DMS53 treated with DMSO at 0.1 percent for 48 hours (cell line): ENCODE data around the gene HMCN1.

Experiments
- DNase-seq: peaks from one replicate; lab custom pipeline; 2025; ENCODE audit not compliant: unreplicated experiment; lab: John Stamatoyannopoulos, UW

HMCN1 gene

DNA sequence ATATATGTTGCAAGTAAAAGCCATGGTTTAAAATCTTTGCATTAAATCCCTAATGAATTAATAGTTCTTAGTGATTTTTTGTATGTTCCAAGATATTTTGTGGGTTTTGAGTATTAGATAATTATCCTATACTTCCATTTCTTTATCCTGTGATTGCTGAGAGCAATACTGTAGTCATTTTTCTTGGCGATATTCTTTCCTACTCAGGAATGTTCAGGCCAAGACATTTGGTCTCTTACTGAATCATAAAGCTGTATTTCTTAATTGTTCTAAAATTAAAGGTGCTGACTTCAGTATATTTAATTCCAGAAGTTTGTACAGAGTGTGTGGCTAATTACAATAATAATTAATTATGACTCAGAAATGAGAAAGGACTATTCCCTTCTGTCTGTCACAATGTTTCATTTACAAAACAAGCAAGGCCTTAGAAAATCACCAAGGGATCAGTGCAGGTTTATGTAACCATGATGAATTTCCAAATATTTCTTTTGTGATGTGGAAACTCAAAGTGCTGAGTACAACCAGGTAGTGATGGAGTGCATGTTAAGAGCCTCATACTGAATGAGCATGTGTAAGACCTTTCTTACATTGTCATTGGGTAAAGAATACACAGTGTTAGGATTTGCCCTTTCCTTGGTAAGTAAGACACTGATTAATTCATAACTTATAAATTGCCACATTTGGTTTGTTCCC lies 161.2 kb downstream of the HMCN1 start:
- no peak for DNase-seq

DNA sequence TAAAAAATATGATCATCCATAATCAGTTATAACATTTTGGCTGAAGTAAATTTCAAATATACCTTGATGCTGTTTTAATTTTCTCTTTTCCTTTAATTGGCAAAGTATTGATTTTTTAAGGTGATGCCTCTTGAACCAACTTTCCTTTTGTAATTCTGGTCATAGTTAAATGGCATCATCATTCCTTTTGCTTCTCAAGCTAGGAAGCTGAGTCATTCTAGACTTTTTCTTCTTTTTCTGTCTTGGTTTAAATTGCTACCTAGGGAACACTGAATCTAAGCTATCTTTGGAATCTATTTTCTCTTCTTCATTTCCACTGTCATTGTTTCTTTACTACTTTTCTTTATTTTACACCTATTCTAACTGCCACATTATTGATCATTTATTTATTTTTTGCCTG lies 162.7 kb downstream of the HMCN1 start:
- no peak for DNase-seq

DNA sequence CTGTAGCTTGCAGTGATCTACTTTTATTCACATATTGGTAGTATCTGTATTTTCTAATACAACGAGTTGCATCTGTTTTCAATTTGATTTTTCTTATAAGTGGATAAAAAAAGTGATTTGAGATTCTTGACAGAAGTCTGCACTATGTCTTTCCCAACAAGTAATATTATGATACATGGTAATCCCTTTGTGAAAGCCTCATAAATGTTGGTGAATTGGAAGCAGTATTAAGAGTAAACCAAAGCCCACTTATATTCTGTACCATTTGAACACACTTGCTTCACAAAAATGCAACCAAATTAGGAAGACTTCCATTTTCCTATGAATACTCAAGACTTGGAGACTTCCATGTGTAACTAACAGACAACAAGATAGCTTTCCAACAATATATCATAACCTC lies 172.0 kb downstream of the HMCN1 start:
- DNase-seq, result no peak

GRCh38 chr1:185907246-185907645 lies 173.1 kb downstream of the HMCN1 start:
- DNase-seq, result no peak

DNA sequence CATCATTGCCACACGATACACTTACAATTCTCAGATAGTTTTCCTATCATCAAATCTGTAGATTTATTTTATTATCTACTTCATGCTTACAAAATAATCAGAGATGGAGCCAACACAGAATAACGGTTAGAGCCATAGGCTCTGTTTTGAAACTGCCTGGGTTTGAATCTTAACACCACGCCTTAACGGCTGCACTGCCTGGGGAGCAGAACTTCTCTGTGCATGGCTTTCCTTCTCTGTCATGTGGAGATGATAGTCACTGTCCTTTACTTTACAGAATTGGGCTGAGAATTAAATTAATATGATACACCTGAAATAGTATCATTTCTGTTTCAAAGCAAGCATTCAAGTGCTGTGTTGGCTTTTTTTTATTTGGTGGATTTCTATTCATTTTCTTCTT lies 177.8 kb downstream of the HMCN1 start:
- DNase-seq, result no peak

DNA sequence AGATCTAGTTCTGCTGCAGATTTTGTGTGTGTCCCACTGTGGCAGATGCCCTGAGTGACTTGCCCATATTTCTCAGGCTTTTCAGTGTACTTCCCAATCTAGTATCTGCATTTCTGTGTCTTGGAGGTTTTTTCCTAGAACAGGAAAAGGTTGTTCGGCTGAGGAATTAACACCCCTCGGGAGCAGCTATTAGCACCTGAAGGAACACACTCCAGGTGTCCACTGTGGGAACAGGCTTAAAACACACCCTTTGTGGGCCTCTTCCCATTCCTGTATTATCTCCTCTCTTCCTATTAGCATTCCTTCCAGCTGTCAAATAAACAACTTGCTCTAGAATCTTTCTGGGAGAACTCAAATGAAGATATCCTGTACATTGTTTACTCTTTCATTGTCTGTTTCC lies 178.3 kb downstream of the HMCN1 start:
- no peak for DNase-seq

DNA sequence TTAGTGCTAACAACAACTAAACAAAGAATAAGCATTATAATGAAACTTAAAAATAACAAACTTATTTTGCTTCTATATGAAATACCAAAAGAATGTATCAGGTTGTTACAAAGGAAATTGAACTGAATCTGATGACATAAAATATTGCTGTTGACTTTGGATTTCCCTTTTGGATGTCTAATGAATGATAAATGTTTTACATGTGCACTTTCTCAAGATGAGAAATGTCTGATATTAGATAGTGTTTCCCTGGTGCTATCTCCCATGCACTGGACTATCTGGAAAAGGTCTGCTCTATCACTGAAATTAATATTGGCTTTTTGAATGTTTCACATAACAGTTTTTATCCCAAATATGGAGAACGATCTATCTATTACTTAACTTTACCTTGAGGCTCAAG lies 179.9 kb downstream of the HMCN1 start:
- DNase-seq, result no peak

- DNase-seq, result no peak
Measured at GRCh38 chr1:185916861-185917260, 182.7 kb downstream of the HMCN1 start.

- DNase-seq, result no peak
Measured at GRCh38 chr1:185917646-185918045, 183.5 kb downstream of the HMCN1 start.

DNA sequence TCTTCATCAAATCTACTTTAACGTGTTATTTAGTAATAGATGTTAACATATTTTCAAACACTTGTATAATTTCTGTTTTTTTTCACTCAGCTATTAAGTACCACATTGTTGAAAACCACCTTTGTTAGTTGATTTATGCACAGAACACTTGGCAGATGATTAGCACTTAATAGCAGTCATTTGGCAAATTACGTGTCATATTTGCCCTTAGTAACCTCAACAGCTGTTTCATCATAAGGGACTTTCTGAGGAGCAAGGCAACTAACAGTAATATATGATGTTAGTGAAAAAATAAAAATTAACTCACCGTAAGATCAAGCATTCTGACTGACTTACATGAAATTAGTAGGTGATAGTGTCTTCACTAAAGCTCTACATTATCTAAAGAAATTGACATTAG lies 186.4 kb downstream of the HMCN1 start:
- DNase-seq, result no peak

GRCh38 chr1:185921636-185922035 lies 187.4 kb downstream of the HMCN1 start:
- DNase-seq, result no peak

GRCh38 chr1:185926588-185926987 lies 192.4 kb downstream of the HMCN1 start:
- DNase-seq, result peak; percentile 13

DNA sequence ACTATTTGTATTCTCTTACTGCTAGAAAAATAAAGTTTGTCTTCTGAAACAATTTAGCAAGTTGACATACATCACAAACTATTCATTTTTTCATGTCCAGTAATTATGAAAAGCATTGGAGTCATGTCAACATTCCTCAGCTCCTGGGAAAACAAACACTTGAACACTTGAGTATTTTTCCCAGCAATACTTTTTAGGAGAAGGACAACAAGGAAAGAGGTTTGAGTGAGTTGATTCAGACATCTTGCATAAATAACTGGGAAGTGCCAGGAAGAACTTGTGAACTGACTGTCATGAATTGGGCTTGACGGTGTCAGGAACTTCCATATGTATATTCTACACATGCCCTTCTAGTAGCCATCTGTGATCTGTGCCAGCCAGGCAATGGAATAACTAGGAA lies 195.6 kb downstream of the HMCN1 start:
- DNase-seq, result no peak

DNA sequence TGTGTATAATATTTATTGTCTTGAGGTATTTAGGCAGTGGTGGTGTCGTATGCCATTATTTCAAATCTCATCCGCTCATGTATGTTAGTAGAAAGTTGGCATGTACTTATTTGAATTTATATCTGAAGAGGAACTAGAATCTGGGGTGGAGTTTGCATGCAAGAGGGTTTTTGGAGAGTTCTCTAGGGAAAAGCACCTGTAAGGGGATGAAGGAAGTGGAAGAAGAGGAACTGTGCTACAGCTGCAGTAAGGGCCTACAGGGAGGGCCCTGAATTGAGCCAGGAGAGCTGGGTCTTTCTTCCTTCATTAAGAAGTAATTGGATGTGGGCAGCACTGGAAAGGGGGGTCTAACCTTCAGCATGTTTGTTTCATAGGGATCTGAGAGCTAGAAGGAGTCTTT lies 197.2 kb downstream of the HMCN1 start:
- no peak for DNase-seq

GRCh38 chr1:185933580-185933979 lies 199.4 kb downstream of the HMCN1 start:
- DNase-seq, result no peak

GRCh38 chr1:185934476-185935189 lies 200.4 kb downstream of the HMCN1 start:
- DNase-seq, result no peak

- DNase-seq, result no peak
Measured at GRCh38 chr1:185935360-185935759, 201.2 kb downstream of the HMCN1 start.

GRCh38 chr1:185936641-185937040 lies 202.4 kb downstream of the HMCN1 start:
- no peak for DNase-seq

GRCh38 chr1:185938396-185938795 lies 204.2 kb downstream of the HMCN1 start:
- no peak for DNase-seq

GRCh38 chr1:185939142-185939541 lies 205.0 kb downstream of the HMCN1 start:
- no peak for DNase-seq

- no peak for DNase-seq
Measured at GRCh38 chr1:185942961-185943360, 208.8 kb downstream of the HMCN1 start.

GRCh38 chr1:185956881-185957280 lies 222.7 kb downstream of the HMCN1 start:
- DNase-seq, result no peak
